ENCODE results near the gene SH3D21.

Gene SH3D21

GRCh38 chr1:36330940-36331339 lies 24.8 kb downstream of the SH3D21 start:
- DNase-seq (ENCODE audit: low spot score): no peak

GRCh38 chr1:36337830-36338229 lies 31.7 kb downstream of the SH3D21 start:
- DNase-seq (ENCODE audit: low spot score): no peak

DNA sequence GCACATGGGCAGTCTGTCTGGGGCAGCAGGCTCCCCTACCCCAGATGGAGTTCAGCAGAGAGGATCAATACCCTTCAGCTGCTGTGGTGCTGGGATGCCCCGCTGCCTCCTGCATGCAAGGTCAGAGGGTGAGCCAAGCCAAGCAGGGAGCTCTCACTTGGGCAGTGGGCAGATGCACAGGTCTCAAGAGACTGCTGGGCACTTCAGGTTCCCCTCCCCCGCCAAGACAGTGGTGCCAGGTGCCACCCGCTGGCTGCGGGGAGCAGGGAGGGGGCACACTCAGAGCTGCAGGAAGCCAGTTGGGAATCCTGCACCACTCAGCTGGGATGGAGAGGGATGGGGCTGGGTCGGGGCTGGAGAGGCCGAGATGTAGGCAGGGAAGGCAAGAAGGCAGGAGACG lies 33.0 kb downstream of the SH3D21 start:
- DNase-seq (ENCODE audit: low spot score): no peak

DNA sequence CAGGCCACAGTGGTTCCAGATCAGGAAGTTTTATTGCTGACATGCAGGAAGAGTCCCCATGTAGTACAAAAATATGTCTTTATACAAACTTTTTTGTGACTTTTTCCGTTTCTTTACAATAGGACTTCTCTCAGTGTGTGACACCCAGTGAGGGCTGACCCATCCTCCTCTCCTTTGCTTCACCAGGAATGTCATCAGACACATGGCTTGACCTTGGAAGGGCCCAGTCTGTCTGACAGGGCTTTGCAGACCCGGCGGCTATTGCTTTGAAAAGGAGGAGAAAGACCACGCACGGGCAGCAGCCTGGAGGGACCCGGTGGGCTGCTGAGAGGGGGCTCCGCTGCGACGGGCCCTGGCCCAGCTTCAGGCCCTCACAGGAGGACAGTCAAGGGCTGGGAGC lies 33.4 kb downstream of the SH3D21 start:
- DNase-seq (ENCODE audit: low spot score): no peak

DNA sequence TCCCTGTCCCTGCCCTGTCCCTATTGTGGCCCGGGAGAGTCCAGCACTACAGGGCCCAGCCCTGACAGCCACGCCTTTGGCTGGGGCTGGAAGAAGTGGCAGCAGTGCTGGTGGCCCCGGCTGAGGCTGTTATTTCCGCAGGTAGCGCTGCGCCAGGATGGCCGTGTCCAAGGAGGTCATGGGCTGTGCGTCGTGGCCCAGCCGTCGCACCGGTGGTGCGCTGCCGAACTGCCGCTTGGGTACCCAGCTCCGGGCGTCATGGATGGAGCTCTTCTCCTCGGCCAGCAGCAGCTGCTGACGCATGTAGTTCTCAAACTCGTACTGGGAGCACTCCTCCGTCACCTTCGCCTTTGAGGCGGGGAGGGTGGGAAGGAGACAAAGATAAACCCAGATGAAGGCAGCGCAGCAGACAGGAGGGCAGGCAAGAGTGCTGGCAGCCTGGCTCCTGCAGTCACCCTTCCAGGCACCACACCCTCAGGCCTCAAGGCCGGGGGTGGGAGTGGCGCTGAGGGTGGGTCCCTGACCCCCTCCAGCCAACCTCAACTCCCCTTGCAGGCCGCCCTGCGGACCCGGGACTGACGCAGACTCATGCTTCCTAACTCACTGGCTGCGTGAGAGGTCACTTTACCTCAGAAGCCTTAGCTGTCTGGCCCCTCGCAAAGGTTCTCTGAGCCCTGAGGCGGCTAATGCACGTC lies 35.6 kb downstream of the SH3D21 start:
- no peak for DNase-seq (ENCODE audit: low spot score)

DNA sequence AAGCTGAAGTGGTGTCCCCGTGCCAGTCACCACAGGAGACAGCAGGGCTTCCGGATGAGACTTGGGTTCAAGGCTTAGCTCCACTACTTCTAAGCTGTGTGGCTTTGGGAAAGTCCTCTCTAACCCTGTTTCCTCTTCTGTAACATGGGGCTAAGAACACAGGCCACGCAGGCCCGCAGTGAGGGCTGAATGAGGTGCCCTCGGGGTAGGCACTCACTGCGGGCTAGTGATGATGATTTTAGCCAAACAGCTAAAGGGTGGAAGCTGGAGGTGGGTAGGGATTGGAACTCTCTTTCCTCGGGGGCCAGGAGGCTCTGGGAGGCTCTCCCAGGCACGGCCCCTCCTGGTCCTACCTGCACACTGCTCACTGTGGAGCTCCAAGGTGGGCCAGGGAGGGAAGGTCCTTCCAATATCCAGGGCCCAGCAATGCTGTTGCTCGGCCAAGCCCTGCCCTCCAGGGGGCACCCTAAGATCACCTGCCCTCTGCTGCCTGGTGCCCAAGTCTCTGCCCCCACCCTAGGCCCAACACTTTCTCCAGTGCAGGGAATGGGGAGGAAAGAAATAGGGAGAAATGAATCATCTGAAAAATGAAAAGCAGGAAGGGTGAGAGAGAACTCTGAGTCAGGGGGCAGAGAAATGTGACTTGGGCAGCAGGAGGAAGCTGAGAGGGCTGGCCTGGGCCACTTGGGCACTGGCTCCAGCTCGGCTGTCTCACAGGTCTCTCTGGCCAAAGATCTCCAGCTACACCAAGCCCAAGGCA lies 36.4 kb downstream of the SH3D21 start:
- DNase-seq (ENCODE audit: low spot score): peak; percentile 25

- no peak for DNase-seq (ENCODE audit: low spot score)
Observed at GRCh38 chr1:36343651-36344394, 37.7 kb downstream of the SH3D21 start.

DNA sequence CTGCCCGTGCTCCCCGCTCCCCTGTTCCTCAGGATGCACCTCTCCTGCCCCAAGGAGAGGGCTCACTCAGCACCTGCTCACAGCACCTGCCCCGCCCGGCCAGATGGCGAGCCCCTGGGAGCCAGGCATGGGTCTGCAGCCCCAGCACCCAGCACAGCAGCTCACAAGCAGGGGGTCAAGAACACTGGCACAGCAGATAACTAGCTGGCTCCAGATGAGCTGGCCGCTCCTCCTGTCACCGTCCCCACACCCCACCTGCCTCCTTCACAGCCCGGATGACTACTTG lies 38.2 kb downstream of the SH3D21 start:
- no peak for DNase-seq (ENCODE audit: low spot score)

GRCh38 chr1:36345353-36345752 lies 39.2 kb downstream of the SH3D21 start:
- DNase-seq (ENCODE audit: low spot score): no peak

DNA sequence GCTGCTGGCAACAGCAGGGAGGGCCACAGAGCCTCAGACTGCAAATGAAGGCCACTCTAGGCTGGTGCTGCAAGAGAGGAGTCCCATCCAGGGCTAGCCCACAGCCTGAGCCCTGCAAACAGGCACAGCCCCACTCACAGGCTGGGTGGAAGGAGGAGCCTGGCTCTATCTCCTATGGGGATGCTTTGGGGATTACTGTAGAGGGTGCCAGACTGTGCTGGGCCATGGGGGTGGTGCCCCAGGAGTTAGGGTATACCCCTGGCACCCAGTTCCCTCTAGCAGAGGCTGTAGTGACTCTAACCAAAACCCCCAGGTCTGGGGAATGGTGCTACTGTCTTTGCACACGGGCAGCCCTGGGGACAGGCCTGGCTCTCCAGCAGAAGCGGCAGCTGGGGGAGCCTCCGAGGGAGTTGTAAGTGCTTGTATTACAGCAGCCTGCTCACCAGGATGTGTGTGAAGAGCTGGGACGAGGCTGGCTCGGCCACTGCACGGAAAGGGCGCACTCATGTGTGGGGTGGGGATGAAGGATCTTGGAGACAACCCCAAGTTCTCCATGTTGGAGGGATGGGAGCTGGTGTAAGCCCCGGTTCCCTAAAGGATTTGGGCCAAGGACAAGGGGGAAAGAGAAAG lies 40.7 kb downstream of the SH3D21 start:
- no peak for DNase-seq (ENCODE audit: low spot score)

DNA sequence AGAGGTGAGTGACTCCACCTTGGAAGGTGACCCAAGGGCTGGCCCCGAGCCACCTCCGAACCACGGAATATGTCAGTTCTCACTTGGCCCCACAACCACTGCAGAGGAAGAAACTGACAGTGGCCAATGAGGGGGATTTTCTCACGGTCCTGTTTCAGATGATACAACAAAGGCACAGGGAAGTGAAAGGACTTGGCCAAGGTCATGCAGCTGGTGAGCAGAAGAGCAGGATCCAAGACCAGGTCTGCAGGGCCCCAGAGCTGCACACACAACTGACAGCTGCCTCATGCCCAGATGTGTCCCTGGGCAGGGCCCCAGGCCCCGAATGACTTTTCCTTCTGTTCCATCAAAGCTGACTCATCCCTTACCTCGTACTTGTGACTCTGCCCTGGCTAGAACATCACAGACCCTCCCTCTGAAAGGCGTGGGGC lies 43.1 kb downstream of the SH3D21 start:
- no peak for DNase-seq (ENCODE audit: low spot score)

GRCh38 chr1:36349839-36350238 lies 43.7 kb downstream of the SH3D21 start:
- DNase-seq (ENCODE audit: low spot score): no peak

- no peak for DNase-seq (ENCODE audit: low spot score)
Observed at GRCh38 chr1:36350659-36351226, 44.6 kb downstream of the SH3D21 start.

DNA sequence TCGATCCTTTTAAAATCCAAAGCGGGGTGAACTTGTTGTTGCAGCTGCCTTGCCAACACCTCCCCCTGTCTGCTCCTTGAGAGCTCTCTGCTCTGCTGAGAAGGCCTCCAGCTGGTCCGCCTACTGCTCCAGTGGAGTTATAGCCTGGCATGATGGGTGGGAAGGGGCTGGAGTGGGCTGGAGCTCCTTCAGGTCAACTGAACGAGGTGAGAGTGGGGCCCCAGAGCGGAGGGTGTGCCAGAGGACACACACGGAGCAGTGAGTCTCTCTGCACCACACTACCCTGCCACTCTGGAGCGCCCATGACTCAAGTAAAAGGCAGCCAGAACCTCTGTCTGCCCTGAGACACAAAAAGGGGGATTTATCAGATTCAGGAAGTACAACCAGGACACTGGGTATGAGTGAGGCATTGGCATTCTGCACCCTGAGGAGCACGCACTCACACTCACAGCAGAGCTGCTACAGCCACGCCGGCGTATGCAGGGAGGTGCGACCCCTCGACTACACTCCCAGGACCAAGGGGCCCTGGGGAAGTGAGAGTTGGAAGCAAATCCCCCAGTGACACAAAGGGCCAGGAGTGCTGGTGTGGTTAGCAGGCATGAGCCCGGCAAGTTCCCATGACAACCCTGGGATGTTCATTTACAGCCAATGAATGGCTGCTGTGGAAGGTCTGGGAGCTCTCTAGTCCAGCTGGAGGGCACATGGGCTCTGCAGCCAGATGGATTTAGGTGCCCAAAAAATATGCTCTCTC lies 45.2 kb downstream of the SH3D21 start:
- DNase-seq (ENCODE audit: low spot score): no peak

GRCh38 chr1:36352125-36352909 lies 46.1 kb downstream of the SH3D21 start:
- DNase-seq (ENCODE audit: low spot score): no peak

- DNase-seq (ENCODE audit: low spot score): no peak
Observed at GRCh38 chr1:36352910-36353878, 47.0 kb downstream of the SH3D21 start.

GRCh38 chr1:36354486-36354885 lies 48.3 kb downstream of the SH3D21 start:
- no peak for DNase-seq (ENCODE audit: low spot score)

GRCh38 chr1:36355811-36356210 lies 49.6 kb downstream of the SH3D21 start:
- DNase-seq (ENCODE audit: low spot score): no peak

- DNase-seq (ENCODE audit: low spot score): no peak
Observed at GRCh38 chr1:36358514-36359084, 52.4 kb downstream of the SH3D21 start.

Measured in germinal center (tissue), 1 donor.